GM12864 (cell line): ENCODE measurements around the gene UMAD1.
A peak's percentile ranks its signal among the peaks of the same experiment; 100 is the strongest.
"Not testable (repeated sequence)": the region's sequence is repeated elsewhere in the genome, so short reads cannot be mapped to it uniquely, and the experiment has no call there.

Source experiments
- DNase-seq: peaks from one replicate; pipeline ENCODE4 v3.0.0-alpha.2; 2011; ENCODE audit warnings: low read depth
- H3K4me3 ChIP-seq: 2 replicates; pipeline ENCODE4 v1.5.1; 2011; ENCODE audit warnings: mild to moderate bottlenecking, low read depth, low read length, control low read depth
- TF ChIP-seq, protein P1 (sequence below): IDR thresholded peaks from 2 replicates; pipeline ENCODE4 v1.5.1; 2011; ENCODE audit warnings: low read depth, mild to moderate bottlenecking, moderate library complexity, low read length, control low read depth, inconsistent platforms; ENCODE audit errors: missing control alignments

UMAD1 gene

DNA sequence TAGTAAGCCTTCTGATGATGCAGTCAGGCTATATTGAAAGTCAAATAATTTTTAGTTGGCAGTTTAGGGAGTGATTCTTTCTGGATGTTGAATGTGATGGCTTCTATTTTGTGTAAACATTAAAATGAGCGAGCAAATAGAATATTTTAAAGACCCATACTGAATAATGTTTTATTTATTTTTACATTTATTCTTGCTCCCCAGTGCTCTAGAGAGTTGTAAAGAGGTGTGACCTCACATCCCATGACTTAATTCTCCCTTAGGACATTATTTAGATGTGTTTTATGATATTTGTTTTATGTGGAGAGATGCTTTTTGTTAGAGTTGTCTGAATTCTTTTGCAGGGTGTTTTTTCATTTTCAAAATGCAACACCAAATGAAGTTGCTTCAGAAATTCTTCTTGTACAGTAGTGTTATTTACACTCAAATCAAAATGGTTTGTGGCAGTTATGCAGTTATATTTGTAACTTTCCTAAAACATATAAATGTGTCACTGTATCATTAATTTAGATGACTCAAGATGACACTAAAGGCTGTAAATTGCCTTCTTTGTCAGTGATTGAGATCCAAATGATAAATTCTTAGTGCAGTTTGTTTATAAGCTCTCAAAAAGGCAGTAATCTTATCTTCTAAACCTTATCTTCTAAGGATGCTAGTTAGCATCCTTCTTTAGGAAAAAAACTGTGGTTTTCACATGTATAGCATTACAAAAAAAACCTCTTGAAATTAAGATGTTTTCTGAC, 12.4 kb downstream of the UMAD1 start:
- TF ChIP-seq, protein P1, sequence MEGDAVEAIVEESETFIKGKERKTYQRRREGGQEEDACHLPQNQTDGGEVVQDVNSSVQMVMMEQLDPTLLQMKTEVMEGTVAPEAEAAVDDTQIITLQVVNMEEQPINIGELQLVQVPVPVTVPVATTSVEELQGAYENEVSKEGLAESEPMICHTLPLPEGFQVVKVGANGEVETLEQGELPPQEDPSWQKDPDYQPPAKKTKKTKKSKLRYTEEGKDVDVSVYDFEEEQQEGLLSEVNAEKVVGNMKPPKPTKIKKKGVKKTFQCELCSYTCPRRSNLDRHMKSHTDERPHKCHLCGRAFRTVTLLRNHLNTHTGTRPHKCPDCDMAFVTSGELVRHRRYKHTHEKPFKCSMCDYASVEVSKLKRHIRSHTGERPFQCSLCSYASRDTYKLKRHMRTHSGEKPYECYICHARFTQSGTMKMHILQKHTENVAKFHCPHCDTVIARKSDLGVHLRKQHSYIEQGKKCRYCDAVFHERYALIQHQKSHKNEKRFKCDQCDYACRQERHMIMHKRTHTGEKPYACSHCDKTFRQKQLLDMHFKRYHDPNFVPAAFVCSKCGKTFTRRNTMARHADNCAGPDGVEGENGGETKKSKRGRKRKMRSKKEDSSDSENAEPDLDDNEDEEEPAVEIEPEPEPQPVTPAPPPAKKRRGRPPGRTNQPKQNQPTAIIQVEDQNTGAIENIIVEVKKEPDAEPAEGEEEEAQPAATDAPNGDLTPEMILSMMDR = no peak
- DNase-seq = no peak
- H3K4me3 ChIP-seq = no peak overlapping the region

GRCh38 chr7:7653593-7654187, 13.1 kb downstream of the UMAD1 start:
- TF ChIP-seq, protein P1 = peak; percentile 67
- H3K4me3 ChIP-seq = no peak overlapping the region
- DNase-seq = no peak

- DNase-seq = no peak
- TF ChIP-seq, protein P1 = no peak
- H3K4me3 ChIP-seq = no peak overlapping the region
Observed at GRCh38 chr7:7654964-7655715, 14.6 kb downstream of the UMAD1 start.

- H3K4me3 ChIP-seq, DNase-seq: not testable (repeated sequence)
Observed at GRCh38 chr7:7656459-7656858, 15.9 kb downstream of the UMAD1 start.

DNA sequence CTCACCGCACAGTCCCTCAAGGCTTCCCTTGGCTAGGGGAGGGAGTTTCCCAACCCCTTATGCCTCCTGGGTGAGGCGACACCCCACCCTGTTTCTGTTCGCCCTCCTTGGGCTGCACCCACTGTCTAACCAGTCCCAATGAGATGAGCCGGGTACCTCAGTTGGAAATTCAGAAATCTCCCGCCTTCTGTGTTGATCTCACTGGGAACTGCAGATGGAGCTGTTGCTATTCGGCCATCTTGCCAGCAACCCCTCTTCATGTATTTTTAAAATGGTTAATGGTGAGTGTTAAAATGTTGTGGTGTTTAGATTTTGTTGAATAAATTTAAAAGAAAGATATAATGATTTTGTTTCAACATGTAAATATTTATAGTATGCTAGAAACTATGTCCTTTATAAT, 22.0 kb downstream of the UMAD1 start:
- no peak for DNase-seq

DNA sequence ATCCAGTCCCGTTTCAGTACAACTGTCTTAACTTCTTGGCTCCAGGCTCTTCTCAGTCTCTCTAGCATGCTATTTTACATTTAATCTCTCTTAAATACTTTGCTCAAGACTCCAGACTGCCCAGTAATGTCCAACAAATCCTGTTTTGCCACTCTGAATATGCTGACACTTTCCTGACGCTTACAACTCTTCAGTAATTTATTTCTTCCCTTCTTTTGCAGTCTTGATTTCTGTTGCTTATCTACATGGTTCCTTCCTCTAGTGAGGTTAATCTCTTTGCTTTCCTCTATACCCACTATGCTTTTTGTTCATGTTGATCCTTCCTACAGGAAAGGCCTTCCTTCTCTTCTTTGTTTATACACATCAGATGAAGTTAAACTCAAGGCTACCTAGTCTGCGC, 23.7 kb downstream of the UMAD1 start:
- H3K4me3 ChIP-seq = no peak overlapping the region
- no peak for DNase-seq
- TF ChIP-seq, protein P1 = no peak

More for the DNA sequence above, 22.0 kb downstream of the UMAD1 start:
- TF ChIP-seq, protein P1 = no peak
- H3K4me3 ChIP-seq = no peak overlapping the region

DNA sequence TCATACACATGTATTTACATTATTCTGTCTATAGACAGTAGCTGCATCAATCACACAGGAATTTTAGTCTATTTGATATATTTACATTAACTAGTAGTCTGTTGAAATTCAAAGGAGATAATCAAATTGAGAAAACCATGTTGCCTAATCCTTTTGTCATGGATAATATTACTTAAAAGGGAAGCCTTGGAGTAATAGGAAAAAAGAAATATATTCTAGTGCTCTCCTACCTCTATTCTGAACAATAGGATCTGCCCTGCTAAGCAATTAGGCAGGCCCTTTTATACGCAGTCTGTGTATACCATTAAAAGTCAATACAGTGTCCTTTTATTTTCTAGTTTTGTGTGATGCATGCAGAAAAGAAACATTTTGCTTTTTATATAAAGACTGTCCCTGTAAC, 24.5 kb downstream of the UMAD1 start:
- TF ChIP-seq, protein P1 = no peak
- DNase-seq = no peak
- no peak overlapping the region for H3K4me3 ChIP-seq
